HG03521 (cell line): ENCODE measurements around the gene PRSS37.

ENCODE experiments used
- ATAC-seq: cut with Tn5 transposase; IDR thresholded peaks from one replicate; pipeline ENCODE4 v1.9.1; 2021; ENCODE audit warnings: mild to moderate bottlenecking, moderate library complexity; ENCODE audit not compliant: unreplicated experiment

Gene PRSS37

GRCh38 chr7:141789917-141790316 lies 51.4 kb downstream of the PRSS37 start, which contains the start of gene TAS2R5:
Gene TAS2R5, plus strand, starts transcription at chr7:141790217. Its CDS starts 145 bp downstream, at chr7:141790362.
- no peak for ATAC-seq

DNA sequence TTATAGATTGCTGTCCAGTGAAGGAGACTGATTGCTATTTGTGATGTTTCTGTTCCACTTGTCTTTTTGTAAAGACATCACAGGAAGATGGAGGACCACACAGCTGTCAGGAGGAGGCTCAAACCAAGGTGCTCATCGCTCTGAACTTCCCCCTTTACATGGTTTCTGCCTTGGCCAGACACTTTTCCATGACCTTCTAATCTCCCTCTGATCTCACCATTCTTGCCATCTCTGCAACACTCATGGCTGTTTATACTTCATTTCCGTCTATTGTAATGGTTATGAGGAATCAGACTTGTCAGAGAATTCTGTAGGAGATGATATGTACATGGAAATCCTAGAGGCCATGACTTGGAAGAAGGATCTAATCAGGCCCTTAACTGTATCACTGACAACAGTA lies 53.0 kb downstream of the PRSS37 start:
- no peak for ATAC-seq
